KMS-11 (cell line): Measurements from ENCODE around the gene PTPN4.

Experiments used
- H2AFZ ChIP-seq: fragments of 200-600 bp; sonication (generic); 2 replicates; pipeline ENCODE4 v1.6.1; 2016; ENCODE audit warnings: antibody characterized with exemption, mixed run types, low read depth
- H3K27ac ChIP-seq: fragments of 200-600 bp; sonication (generic); 2 replicates; pipeline ENCODE4 v1.6.1; 2016; ENCODE audit warnings: mild to moderate bottlenecking, mixed run types
- H3K27me3 ChIP-seq: fragments of 200-600 bp; sonication (generic); 2 replicates; pipeline ENCODE4 v1.6.1; 2017; ENCODE audit warnings: mild to moderate bottlenecking, low read depth, mixed run types, moderate library complexity; ENCODE audit not compliant: insufficient read depth
- H3K36me3 ChIP-seq: fragments of 200-600 bp; sonication (generic); 2 replicates; pipeline ENCODE4 v1.6.1; 2017; ENCODE audit warnings: mild to moderate bottlenecking, mixed run types; ENCODE audit not compliant: insufficient read depth
- H3K4me1 ChIP-seq: fragments of 200-600 bp; sonication (generic); 2 replicates; pipeline ENCODE4 v1.6.1; 2016; ENCODE audit warnings: mild to moderate bottlenecking, low read depth, mixed run types; ENCODE audit not compliant: poor library complexity, severe bottlenecking
- H3K4me2 ChIP-seq: fragments of 200-600 bp; sonication (generic); 2 replicates; pipeline ENCODE4 v1.7.0; 2016; ENCODE audit warnings: mild to moderate bottlenecking, mixed run types
- H3K4me3 ChIP-seq: fragments of 200-600 bp; sonication (generic); IDR thresholded peaks from 2 replicates; pipeline ENCODE4 v1.6.1; 2017; ENCODE audit warnings: low read depth, low read length, mixed read lengths; ENCODE audit not compliant: insufficient read depth
- H3K79me2 ChIP-seq: fragments of 200-600 bp; sonication (generic); 2 replicates; pipeline ENCODE4 v1.6.1; 2016; ENCODE audit warnings: low read depth, mixed run types; ENCODE audit not compliant: insufficient read depth
- H3K9ac ChIP-seq: fragments of 200-600 bp; sonication (generic); 2 replicates; pipeline ENCODE4 v1.6.1; 2016; ENCODE audit warnings: mild to moderate bottlenecking, mixed run types
- H4K20me1 ChIP-seq: fragments of 200-600 bp; sonication (generic); 2 replicates; pipeline ENCODE4 v1.6.1; 2016; ENCODE audit warnings: mild to moderate bottlenecking, mixed run types; ENCODE audit not compliant: insufficient read depth
- CTCF ChIP-seq: fragments of 200-600 bp; sonication (generic); conservative IDR thresholded peaks from 2 replicates; pipeline ENCODE4 v1.6.1; 2017; ENCODE audit warnings: low read depth, mild to moderate bottlenecking, antibody characterized with exemption, low read length, moderate library complexity, mixed read lengths

PTPN4 gene

GRCh38 chr2:119929537-119929936 lies 169.8 kb downstream of the PTPN4 start:
- H3K4me3 ChIP-seq: no peak overlapping the region
- no peaks in the 10 kb centered on the region for H3K4me1 ChIP-seq
- H3K79me2 ChIP-seq: no peaks in the 10 kb centered on the region
- H3K27ac ChIP-seq: no peak overlapping the region
- no peak overlapping the region for H2AFZ ChIP-seq
- no peaks in the 10 kb centered on the region for H4K20me1 ChIP-seq
- no peak for TF ChIP-seq CTCF
- H3K9ac ChIP-seq: no peak overlapping the region
- no peak overlapping the region for H3K4me2 ChIP-seq
- H3K27me3 ChIP-seq: no peaks in the 10 kb centered on the region
- H3K36me3 ChIP-seq: no peaks in the 10 kb centered on the region

- no peaks in the 10 kb centered on the region for H3K4me1 ChIP-seq
- H3K27ac ChIP-seq: no peak overlapping the region
- H3K4me2 ChIP-seq: no peak overlapping the region
- H3K36me3 ChIP-seq: no peaks in the 10 kb centered on the region
- no peak for TF ChIP-seq CTCF
- H2AFZ ChIP-seq: no peak overlapping the region
- H3K79me2 ChIP-seq: no peaks in the 10 kb centered on the region
- H3K27me3 ChIP-seq: no peaks in the 10 kb centered on the region
- H3K9ac ChIP-seq: no peak overlapping the region
- no peak overlapping the region for H3K4me3 ChIP-seq
- H4K20me1 ChIP-seq: no peaks in the 10 kb centered on the region
Observed at GRCh38 chr2:119932809-119933208, 173.1 kb downstream of the PTPN4 start.

GRCh38 chr2:119934319-119934718 lies 174.6 kb downstream of the PTPN4 start:
- Histone ChIP-seq H3K4me2 (no peak overlapping the region), H3K79me2 (no peaks in the 10 kb centered on the region), H2AFZ (no peak overlapping the region), H3K4me3 (no peak overlapping the region), H3K4me1 (no peaks in the 10 kb centered on the region), H3K36me3 (no peaks in the 10 kb centered on the region), H3K9ac (no peak overlapping the region), H3K27ac (no peak overlapping the region), H3K27me3 (no peaks in the 10 kb centered on the region), H4K20me1 (no peaks in the 10 kb centered on the region)
- TF ChIP-seq CTCF: no peak

GRCh38 chr2:119937680-119938079 lies 178.0 kb downstream of the PTPN4 start:
- no peaks in the 10 kb centered on the region for H3K36me3 ChIP-seq
- no peak overlapping the region for H3K4me3 ChIP-seq
- no peak for TF ChIP-seq CTCF
- H3K9ac ChIP-seq: no peak overlapping the region
- peaks cover under 1% of the 10 kb centered on the region for H3K4me1 ChIP-seq
- H2AFZ ChIP-seq: no peak overlapping the region
- H4K20me1 ChIP-seq: no peaks in the 10 kb centered on the region
- H3K79me2 ChIP-seq: no peaks in the 10 kb centered on the region
- H3K27ac ChIP-seq: no peak overlapping the region
- H3K4me2 ChIP-seq: no peak overlapping the region
- H3K27me3 ChIP-seq: no peaks in the 10 kb centered on the region
